RWPE1 (cell line): Measurements from ENCODE around the gene UBE2N.

Source experiments
- CTCF ChIA-PET: fragments of 350-600 bp; sonication (Branson Sonifier 250); formaldehyde crosslinking; extraction: SDS; loops from one replicate; lab custom pipeline; 2021; lab: Yijun Ruan, JAX
- POLR2A ChIA-PET: fragments of 400-600 bp; formaldehyde crosslinking; extraction: SDS; loops from one replicate; lab custom pipeline; 2020; ENCODE audit warnings: antibody characterized with exemption; ENCODE audit not compliant: low non-redundant PET; lab: Yijun Ruan, JAX
- DNase-seq: peaks from one replicate; pipeline ENCODE4 v3.0.0; 2012; ENCODE audit warnings: low spot score
- H3K27ac ChIP-seq: fragments of 450-650 bp; 2 replicates; pipeline ENCODE4 v1.5.1; 2017
- TF ChIP-seq, protein P1 (sequence below): fragments of 450-650 bp; conservative IDR thresholded peaks from 2 replicates; pipeline ENCODE4 v1.5.1; 2017; ENCODE audit warnings: low read depth, mild to moderate bottlenecking

The UBE2N gene

DNA sequence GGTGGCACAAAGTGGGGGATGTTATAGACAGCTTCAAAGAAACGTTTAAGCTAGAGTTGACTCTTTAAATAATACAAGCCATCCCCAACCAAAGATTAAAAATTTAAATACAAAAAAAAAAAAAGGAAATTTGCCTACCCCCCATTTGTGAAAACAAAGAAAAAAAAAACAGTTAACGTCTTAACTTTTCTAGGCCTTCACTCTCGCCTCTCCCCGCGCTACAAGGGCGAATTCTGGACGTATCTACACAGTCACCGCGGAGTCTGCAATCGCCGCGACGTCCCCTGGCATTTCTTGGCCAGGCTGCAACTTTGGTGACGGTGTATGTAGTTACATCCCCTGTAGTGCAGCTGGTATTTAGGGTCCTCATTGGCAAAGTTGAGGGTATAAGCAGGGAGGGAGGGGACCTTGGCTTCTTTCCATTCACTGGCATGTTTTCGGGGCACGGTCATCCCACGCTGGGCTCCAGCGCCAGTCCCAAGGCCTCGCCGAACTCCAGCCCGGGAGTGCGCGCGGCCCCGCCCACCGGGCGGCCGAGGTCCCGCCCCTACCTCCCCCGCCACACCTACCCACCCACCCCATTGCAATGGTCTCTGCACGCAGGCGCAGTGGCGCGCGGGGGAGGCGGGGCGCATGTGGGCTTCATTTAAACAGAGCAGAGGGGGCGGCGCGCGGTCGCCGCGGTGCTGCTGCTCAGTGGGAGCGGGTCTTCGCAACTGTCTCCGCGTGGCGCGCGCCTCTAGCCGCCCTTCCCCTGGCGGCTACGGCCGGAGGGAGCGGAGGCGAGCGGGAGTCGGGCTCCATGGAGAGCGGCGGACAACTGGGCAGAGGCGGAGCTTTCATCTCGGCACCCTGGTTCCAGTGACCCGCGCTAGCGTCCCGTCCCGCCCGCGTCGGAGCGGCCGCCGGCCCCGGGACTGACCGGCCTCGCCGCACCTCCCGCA, 64.2 kb downstream of the UBE2N start, which contains the start of gene NUDT4:
TSS of gene NUDT4 (plus strand) at position 674 of the 944 bp plus-strand sequence. CDS start 398 bp downstream, outside the sequence.
- TF ChIP-seq, protein P1, sequence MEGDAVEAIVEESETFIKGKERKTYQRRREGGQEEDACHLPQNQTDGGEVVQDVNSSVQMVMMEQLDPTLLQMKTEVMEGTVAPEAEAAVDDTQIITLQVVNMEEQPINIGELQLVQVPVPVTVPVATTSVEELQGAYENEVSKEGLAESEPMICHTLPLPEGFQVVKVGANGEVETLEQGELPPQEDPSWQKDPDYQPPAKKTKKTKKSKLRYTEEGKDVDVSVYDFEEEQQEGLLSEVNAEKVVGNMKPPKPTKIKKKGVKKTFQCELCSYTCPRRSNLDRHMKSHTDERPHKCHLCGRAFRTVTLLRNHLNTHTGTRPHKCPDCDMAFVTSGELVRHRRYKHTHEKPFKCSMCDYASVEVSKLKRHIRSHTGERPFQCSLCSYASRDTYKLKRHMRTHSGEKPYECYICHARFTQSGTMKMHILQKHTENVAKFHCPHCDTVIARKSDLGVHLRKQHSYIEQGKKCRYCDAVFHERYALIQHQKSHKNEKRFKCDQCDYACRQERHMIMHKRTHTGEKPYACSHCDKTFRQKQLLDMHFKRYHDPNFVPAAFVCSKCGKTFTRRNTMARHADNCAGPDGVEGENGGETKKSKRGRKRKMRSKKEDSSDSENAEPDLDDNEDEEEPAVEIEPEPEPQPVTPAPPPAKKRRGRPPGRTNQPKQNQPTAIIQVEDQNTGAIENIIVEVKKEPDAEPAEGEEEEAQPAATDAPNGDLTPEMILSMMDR, result no peak
- POLR2A ChIA-PET, result interaction anchor here (0.6 kb wide), 1 partner anchor 1706 kb away, joined by 8 read pairs; no protein-coding TSS in a partner anchor
- peak; percentile 99 for DNase-seq
- CTCF ChIA-PET, result interaction anchor here (0.6 to 1.0 kb wide), 3 partner anchors 255 to 724 kb away, joined by 3 to 4 read pairs (median 3); no protein-coding TSS in a partner anchor
- H3K27ac ChIP-seq, result peak within 1 kb of the TSS; percentile 90

DNA sequence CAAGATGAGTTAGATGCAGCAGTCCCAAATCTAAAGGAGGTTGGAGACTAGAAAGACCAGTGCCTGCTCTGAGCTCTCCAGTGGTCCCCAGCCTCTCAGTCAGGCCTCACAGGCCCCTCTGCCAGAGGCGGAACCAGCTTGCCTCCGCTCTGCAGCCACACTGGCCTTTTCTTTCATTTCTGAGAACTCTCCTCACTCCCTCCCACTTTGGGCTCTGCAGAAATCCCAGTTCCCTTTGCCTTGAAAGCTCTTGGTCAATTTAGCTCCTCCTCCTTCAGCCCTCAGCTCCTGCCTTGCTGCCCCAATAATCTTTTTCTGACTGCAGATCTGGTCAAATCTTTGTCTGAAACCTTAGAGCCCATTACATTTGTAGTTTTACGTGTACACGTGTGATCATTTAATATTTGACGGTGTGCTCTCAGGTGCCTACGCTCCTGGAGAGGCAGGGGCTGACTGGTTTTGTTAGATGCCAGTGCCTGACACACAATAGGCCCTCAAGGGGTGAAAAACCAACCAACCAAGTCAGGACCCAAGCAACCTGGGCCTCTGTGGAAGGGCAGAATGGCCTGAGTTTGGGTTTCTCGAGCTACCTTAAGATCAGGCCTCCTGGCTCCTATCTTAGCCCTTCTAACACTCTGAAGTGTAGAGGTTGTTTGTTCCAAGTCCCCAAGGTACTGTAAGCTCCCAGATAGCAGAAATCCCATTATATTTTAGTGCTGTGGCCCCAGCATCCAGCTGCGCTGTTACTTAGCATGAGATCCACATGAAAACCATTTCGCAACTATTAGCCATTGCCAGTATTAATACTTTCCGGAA, 65.1 kb downstream of the UBE2N start:
- TF ChIP-seq, protein P1, result no peak
- no peak for DNase-seq
- CTCF ChIA-PET, result interaction anchor here (0.6 to 1.0 kb wide), 4 partner anchors 254 to 724 kb away, joined by 3 to 4 read pairs (median 4); no protein-coding TSS in a partner anchor
- POLR2A ChIA-PET, result interaction anchor here (0.6 kb wide), 1 partner anchor 1707 kb away, joined by 8 read pairs; no protein-coding TSS in a partner anchor
- no peak overlapping the region for H3K27ac ChIP-seq

DNA sequence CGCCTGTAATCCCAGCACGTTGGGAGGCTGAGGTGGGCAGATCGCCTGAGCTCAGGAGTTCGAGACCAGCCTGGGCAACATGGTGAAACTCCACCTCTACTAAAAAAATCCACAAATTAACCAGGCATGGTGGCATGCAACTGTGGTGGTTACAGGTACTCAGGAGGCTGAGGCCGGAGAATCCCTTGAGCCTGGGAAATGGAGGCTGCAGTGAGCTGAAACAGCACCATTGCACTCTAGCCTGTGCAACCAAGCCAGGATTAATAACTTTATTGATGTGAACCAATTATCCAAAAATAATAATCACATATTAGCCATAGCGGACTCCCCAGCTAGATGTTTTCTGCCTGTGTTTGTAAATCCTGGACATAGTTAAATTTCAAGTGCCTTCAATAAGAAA, 65.8 kb downstream of the UBE2N start:
- ChIA-PET POLR2A (no interaction called here), CTCF (no interaction called here)
- no peak overlapping the region for H3K27ac ChIP-seq
- TF ChIP-seq, protein P1, result no peak
- no peak for DNase-seq

DNA sequence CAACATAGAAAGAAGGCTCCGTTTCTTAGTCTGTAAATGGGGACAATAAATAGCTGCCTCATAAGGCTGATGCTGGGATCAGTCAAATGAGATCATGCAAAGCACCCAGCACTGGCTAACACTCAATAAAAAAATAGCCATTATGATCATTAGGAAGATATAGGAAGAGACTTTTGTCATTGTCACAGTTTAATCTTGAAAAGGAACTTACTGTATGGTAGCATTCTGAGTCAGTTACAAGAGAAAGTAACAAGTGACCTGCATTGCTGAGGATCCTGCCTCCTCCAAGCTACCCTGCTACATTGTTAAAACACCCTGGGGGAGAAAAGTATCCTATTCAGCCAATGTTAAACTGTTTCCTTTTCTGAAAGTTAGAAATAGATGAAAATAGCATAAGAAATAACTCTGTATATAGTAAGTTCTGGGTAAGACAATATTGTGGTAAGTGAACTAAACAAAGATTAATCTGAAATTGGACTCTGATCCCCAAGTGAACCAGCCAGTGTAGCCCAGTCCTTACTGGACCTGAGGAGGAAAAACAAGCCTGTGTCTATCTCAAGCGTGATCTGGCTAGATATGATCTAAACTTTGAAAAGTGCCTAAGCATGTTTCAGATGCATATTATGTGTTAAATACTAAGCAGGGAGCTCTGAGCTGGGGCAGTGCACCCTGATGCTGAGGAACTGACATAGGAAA, 67.6 kb downstream of the UBE2N start:
- ChIA-PET CTCF (interaction anchor here (0.6 kb wide), 1 partner anchor 1791 kb away, joined by 5 read pairs; no protein-coding TSS in a partner anchor), POLR2A (no interaction called here)
- TF ChIP-seq, protein P1, result no peak
- H3K27ac ChIP-seq, result no peak overlapping the region
- no peak for DNase-seq

DNA sequence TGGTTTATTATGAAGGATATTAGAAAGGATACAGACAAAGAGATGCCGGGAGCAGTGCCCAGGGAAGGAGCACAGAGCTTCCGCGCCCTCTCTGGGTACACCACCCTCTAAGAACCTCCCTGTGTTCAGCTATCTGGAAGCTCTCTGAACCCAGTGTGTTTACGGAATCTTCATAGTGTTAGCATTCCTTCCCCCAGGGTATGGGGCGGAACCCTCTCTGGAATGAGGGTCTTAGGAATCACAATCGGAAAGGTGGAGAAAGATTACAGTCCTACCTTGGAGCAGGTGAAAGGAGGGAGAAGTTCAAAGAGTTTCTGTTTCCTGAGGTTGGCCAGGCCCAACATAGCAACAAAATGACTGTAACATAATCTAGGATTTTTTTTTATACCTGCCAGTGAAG, 70.8 kb downstream of the UBE2N start:
- TF ChIP-seq, protein P1, result no peak
- no peak overlapping the region for H3K27ac ChIP-seq
- POLR2A ChIA-PET, result no interaction called here
- DNase-seq, result no peak
- CTCF ChIA-PET, result no interaction called here
